UCSD-AML1 (cell line): ENCODE results near the gene ATCAY.
"Not testable (repeated sequence)": the region's sequence is repeated elsewhere in the genome, so short reads cannot be mapped to it uniquely, and the experiment has no call there.

Source experiments
- DNase-seq: peaks from one replicate; lab custom pipeline; 2025; ENCODE audit not compliant: unreplicated experiment; lab: John Stamatoyannopoulos, UW

The ATCAY gene

DNA sequence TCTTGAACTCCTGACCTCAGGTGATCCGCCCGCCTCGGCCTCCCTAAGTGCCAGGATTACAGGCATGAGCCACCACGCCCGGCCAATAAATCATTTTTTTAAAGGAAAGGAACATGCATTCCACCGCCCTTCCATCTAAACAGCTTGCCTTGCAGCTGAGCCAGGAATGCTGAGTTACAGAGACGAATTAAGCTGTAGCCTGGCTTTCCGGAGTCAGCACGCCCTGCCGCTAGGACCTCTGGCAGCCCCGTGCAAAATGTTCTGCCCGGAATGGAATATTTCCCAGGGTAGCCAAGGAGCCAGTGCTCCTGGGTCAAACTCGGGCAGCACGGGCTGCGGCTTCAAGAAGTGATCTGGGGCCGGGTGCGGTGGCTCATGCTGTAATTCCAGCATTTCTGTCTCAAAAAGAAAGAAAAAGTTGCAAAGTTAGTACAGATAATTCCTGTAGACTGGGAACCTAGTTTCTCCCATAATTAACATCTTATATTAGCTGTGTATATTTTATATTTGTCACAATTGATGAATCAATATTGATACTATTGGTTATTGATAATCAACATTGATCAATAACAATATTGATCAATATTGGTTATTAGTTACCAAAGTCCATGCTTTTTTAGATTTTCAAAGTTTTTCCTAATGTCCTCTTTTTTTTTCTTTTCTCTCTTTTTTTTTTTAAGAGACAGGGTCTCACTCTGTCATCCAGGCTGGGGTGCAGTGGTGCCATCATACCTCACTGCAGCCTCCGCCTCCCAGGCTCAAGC, 19.2 kb downstream of the ATCAY start:
- DNase-seq = no peak

- DNase-seq = peak; percentile 35
Observed at GRCh38 chr19:3902317-3902973, 22.0 kb downstream of the ATCAY start.

- no peak for DNase-seq
Observed at GRCh38 chr19:3904233-3904632, 23.7 kb downstream of the ATCAY start.

DNA sequence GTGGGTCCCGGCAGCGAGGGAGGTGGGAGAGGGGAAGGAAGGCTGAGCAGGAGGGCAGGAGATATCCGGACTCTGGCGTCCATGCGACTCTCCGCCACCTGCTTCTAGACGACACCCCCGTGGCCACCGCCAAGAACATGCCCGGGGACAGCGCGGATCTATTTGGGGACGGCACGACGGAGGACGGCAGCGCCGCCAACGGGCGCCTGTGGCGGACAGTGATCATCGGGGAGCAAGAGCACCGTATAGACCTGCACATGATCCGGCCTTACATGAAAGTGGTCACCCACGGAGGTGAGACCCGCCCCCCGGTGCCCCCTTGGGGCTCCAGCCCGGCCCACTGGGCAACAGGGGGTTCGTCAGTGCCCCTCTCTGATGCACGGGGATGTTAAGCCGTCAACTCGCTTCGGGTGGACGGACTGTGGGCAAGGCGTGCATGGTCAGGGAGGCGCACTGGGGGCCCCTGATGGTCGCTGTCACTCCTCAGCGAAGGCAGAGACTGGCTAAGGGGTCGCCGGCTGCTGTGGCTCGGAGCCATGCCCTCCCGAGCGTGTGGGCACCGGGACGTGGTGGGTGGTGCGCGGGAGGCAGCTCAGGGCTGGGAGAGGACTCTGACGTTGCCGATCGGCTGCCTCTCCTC, 27.3 kb downstream of the ATCAY start:
- DNase-seq = no peak

DNA sequence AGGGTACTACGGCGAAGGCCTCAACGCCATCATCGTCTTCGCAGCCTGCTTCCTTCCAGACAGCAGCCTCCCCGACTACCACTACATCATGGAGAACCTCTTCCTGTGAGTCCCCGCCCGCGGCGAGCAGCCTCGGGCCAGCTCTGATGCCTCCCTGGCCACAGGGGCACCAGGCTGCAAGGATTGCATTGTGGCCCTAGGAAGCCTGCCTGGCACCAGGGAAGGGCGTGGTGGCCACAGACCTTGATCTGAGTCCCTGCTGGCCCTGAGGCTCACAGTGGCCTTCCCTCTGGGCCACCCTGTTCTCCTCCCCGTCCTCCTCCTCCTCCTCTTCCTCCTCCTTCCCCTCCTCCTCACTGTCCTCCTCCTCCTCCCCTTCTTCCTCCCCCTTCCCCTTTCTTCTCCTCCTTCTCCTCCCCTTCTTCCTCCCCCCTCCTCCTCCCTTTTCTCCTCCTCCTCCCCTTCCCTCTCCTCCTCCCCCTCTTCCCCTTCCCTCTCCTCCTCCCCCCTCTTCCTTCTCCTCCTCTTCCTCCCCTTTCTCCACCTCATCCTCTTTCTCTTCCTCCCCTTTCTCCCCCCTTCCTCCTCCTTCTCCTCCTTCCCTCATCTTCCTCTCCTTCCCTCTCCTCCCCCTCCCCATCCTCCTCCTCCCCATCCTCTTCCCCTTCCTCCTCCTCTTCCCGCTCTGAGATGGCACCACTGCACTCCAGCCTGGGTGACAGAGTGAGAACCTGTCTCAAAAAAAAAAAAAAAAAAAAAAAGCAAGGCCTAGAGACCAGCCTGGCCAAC, 28.0 kb downstream of the ATCAY start:
- peak; percentile 18 for DNase-seq

DNA sequence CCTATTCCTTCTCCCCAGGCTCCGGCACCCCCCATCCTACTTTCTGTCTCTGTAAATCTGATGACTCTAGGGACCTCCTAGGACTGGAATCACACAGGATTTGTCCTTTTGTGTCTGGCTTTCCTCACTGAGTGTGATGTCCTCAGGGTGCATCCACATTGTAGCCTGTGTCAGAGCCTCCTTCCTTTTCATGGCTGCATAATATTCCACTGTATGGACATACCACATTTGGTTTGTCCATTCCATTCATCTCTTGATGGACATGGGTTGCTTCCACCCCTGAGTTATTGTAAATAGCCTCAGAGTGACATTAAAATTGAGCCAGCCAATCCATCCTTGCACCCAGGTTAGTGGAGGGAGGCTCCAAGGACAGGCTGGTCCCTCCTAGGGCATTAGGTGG, 29.6 kb downstream of the ATCAY start:
- DNase-seq = no peak

- DNase-seq = no peak
Observed at GRCh38 chr19:3914199-3914598, 33.7 kb downstream of the ATCAY start.

DNA sequence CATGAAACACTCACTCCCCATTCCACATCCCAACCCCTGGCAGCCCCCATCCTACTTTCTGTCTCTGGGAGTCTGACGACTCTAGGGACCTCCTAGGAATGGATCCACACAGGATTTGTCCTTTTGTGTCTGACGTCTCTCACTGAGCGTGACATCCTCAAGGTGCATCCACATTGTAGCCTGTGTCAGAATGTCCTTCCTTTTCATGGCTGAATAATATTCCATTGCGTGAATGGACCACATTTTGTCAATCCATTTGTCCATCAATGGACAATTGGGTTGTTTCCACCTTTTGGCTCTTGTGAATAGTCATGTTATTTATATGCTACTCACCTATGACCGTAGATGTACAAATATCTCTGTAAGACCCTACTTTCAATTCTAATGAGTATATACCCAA, 35.5 kb downstream of the ATCAY start:
- no peak for DNase-seq

GRCh38 chr19:3919793-3920192, 39.3 kb downstream of the ATCAY start:
- no peak for DNase-seq

DNA sequence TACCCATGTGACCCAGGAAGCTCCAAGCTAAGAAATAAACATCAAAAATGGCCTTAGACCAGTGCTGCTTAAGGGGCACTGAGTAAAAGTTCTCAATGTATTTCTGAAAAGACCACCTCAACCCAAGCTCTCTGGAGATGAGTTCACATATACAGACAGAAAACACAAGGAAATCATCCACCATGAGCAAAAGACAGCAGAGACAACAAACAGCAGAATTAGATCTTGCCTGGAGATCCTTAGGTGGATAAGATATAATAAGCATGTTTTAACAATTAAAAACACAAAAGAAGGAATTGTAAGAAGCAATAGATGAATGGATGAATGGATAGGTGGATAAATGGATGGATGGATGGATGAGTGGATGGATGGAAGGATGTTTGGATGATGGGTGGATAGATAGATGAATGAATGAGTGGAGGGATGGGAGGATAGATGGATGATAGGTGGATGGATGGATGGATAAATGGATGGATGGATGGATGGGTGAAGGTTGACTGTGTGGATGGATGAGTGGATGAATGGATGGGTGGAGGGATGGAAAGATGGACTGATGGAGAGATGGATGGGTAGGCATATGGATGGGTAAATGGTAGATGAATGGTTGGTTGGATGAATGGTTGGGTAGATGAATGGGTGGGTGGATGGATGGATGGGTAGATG, 42.7 kb downstream of the ATCAY start:
- no peak for DNase-seq

DNA sequence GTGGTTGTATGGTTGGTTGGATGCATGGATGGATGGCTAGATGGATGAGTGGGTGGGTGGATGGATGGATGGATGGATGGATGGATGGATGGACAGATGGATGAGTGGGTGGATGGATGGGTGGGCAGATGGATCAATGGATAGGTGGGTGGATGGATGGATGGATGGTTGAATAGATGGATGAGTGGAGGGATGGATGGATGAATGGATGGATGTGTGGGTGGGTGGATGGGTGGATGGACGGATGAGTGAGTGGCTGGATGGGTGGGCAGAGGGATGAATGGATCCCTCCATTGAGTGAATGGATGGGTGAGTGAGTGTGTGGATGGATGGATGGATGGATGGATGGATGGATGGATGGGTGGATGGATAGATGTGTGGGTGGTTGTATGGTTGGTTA, 43.4 kb downstream of the ATCAY start:
- DNase-seq = no peak

DNA sequence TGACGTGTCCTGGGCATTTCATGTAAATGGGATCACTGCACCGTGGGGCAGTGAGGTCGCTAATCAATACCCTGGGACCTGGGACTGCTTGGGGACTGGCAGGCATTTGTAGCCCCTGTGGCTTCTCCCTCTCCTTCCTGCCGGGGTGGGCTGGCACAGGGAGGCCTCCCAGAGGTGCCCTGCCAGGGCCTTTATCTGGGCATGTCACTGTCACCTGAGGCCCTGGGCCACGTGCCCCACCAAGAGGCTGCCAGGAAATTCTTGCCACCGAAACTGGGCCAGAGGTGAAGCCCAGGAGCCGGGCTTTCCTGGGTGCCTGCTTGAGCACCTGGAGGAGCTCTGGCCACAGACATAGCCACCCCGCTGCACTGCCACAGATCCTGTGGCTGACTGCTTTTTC, 50.6 kb downstream of the ATCAY start:
- no peak for DNase-seq

- no peak for DNase-seq
Observed at GRCh38 chr19:3932931-3933810, 52.7 kb downstream of the ATCAY start, which contains the start of gene NMRK2. Gene NMRK2 (plus strand): TSS chr19:3933069. CDS start chr19:3933672, 603 bp downstream.

GRCh38 chr19:3936506-3937442, 56.3 kb downstream of the ATCAY start:
- DNase-seq = no peak

- not testable (repeated sequence) for DNase-seq
Observed at GRCh38 chr19:3938300-3938950, 57.9 kb downstream of the ATCAY start.

GRCh38 chr19:3942790-3943409, 62.4 kb downstream of the ATCAY start:
- DNase-seq = peak; percentile 29

DNA sequence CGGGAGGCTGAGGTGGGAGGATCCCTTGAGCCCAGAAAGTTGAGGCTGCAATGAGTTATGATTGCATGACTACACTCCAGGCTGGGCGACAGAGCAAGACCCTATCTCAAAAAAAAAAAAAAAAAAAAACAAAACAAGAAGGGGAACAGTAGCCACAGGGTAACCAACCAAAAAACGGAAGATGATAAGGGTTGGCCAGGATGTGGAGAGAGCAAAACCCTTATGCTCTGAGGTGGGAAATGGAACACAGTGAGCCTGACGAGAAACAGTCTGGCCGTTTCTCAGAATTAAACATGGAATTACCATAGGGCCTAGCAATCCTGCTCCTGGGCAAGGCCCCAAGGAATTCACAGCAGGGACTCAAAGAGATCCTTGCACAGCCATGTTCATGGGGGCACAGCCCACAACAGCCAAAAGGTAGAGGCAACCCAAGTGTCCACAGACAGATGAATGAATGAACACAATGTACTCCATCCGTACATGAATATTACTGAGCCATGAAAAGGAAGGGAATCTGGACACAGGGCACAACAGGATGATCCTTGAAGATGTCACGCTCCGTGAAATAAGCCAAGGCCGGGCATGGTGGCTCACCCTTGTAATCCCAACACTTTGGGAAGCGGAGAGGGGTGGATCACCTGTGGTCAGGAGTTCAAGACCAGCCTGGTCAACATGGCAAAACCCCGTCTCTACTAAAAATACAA, 63.7 kb downstream of the ATCAY start:
- peak; percentile 38 for DNase-seq
